DMS 273 (cell line): ENCODE measurements around the gene GSTP1.
"Not testable (repeated sequence)": the region's sequence is repeated elsewhere in the genome, so short reads cannot be mapped to it uniquely, and the experiment has no call there.

Experiments
- DNase-seq: peaks from one replicate; lab custom pipeline; 2025; ENCODE audit not compliant: unreplicated experiment; lab: John Stamatoyannopoulos, UW

GSTP1 gene

DNA sequence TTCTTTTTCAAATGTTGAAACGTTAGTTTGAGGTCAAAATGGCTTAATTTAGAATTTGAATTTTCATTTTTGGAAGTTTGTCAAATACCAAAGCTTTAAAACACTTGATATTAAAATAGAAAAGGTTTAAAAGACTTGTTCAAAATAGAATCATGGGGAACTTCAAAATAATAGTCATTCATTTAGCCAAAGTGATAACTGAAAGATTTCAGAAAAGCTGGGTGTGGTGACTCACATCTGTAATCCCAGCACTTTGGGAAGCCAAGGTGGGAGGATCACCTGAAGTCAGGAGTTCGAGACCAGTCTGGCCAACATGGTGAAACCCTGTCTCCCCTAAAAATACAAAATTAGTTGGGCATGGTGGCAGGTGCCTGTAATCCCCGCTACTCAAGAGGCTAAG lies 10.9 kb downstream of the GSTP1 start:
- DNase-seq: no peak

- DNase-seq: no peak
Measured at GRCh38 chr11:67596753-67597300, 13.2 kb downstream of the GSTP1 start.

- DNase-seq: not testable (repeated sequence)
Measured at GRCh38 chr11:67597458-67597857, 13.8 kb downstream of the GSTP1 start.

- not testable (repeated sequence) for DNase-seq
Measured at GRCh38 chr11:67597963-67598362, 14.4 kb downstream of the GSTP1 start.

DNA sequence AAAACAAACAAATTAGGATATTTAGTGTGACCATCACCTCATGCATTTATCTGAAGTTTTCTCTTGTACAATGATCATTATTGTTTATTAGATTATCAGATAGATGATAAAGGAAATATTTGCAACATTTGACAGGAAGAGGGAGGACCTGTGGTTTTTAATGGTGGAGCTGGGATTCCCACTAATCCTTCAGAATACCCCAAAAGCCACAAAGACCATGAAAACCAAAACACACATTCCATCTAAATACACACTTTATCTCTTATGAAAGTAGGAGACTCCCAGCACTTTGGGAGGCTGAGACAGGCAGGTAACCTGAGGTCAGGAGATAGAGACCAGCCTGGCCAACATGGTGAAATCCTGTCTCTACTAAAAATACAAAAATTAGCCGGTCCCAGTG lies 15.5 kb downstream of the GSTP1 start:
- no peak for DNase-seq

DNA sequence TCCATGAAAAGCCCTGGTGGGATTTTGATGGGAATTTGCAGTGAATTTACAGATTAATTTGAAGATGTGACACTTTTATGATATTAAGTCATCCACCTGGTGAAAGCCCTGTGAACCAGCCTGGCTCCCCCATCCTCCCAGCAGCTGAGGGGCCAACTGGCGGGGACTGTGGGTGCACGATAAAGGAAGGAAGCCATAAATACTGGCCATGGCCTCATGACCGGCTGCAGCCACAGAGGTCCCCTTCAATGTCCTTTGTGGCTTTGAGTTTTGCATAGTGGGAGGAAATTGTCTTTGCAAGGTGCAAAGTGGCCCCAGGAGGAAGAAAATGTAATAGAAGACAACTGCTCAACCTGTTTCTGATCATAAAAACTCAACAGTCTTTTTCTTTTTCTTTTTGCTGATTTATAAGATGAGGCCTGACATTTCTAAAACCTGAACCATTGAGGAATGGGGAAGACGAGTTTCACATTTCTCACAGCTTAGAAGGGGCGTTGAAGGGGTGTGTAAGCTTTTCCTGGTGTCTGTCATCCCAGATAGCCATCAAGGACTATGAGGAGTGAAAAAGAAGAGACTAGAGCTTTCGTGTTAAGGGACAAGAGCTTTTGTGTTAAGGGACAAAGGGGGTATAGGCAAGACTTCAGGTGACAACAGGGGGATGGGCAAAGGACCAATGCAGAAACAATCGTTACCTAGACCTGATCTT lies 16.9 kb downstream of the GSTP1 start:
- DNase-seq: no peak

- no peak for DNase-seq
Measured at GRCh38 chr11:67601098-67601497, 17.5 kb downstream of the GSTP1 start.

DNA sequence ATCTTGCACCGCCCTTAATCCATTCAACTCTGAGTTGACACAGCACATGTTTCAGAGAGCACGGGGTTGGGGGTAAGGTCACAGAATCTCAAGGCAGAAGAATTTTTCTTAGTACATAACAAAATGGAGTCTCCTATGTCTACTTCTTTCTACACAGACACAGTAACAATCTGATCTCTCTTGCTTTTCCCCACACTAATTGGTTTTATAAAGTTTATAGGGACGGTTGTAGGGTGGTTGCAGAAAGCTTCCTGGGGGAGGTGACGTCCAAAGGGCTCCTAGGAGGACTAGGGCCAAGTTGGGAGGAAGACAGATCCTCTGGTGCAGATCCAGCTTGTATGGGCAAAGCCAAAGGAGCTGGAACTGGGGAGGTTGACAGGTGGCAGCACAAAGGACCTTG lies 20.5 kb downstream of the GSTP1 start:
- DNase-seq: not testable (repeated sequence)

DNA sequence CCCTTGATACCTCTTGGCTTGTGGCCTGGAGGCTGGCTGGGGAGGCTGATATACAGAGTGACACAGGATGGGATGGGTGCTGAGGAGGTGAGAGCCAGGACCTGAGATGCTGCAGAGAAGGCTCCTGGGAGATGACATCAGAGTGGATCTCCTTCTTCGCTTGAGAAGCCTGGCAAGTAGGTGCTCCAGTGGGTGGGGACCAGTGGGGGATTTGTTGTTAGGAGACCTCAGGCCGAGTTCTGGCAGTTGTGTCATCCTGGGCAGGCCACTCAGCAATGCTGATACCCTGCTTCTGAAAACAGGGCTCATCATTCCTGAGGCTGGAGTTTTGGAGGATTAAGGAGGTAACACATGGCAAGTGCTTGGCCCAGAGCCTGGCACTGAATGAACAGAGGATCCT lies 21.2 kb downstream of the GSTP1 start:
- DNase-seq: no peak

GRCh38 chr11:67605231-67606011 lies 21.8 kb downstream of the GSTP1 start:
- no peak for DNase-seq

GRCh38 chr11:67606093-67606491 lies 22.5 kb downstream of the GSTP1 start:
- peak; percentile 51 for DNase-seq

- peak; percentile 97 for DNase-seq
Measured at GRCh38 chr11:67606492-67607295, 23.1 kb downstream of the GSTP1 start, which contains the start of gene NDUFV1. Gene NDUFV1, plus strand, starts transcription at chr11:67606936. Its CDS starts 69 bp downstream, at chr11:67607005.

DNA sequence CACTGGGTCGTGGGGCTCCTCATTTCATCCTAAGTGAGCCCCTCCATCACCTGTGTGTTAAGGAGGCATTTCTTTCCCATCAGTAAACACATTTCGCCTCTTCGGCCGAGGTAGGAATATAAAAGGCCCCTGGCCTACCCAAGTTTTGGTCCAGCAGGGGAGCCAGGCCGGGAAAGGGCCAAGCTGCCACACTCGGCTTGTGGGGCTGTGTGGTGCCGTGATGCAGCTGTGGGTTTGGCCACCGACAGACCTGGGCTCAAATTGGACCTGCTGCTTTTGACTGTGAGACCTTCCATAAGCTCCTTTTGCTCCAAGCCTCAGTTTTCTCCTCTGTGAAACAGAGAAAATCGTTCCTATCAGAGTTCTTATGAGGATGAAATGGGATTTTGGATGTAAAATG lies 23.9 kb downstream of the GSTP1 start:
- no peak for DNase-seq

GRCh38 chr11:67608486-67608885 lies 24.9 kb downstream of the GSTP1 start:
- DNase-seq: no peak

GRCh38 chr11:67609316-67609715 lies 25.7 kb downstream of the GSTP1 start:
- no peak for DNase-seq

- DNase-seq: no peak
Measured at GRCh38 chr11:67610302-67610868, 26.8 kb downstream of the GSTP1 start.

DNA sequence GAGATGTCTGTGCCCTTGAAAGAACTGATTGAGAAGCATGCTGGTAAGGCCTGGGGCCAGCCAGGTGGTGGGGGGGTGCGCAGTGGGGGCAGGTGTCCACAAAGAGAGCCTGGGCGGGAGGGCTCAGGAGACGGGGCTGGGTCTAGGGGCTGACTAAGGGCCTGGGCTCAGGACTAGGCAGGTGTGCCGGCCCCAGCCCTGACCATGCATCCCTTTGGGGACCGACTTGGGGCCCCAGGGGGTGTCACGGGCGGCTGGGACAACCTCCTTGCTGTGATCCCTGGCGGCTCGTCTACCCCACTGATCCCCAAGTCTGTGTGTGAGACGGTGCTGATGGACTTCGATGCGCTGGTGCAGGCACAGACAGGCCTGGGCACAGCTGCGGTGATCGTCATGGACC lies 27.6 kb downstream of the GSTP1 start:
- no peak for DNase-seq

GRCh38 chr11:67611704-67612587 lies 28.3 kb downstream of the GSTP1 start:
- DNase-seq: no peak

GRCh38 chr11:67612751-67613150 lies 29.1 kb downstream of the GSTP1 start:
- no peak for DNase-seq
